Duodenal mucosa (tissue), 2 donors: ENCODE results near the gene ZMYND12.
A peak's percentile ranks its signal among the peaks of the same experiment; 100 is the strongest.

Experiments used
- H3K27ac ChIP-seq: one replicate; pipeline ENCODE4 v1.7.0; 2013; ENCODE audit warnings: low read depth, low read length
- H3K27me3 ChIP-seq, 2 donors: one replicate each; pipeline ENCODE4 v1.7.0; 2013; ENCODE audit warnings: low read length in 2 of 2, control low read depth in 1 of 2; ENCODE audit not compliant: insufficient read depth in 2 of 2, control insufficient read depth in 1 of 2
- H3K36me3 ChIP-seq, 2 donors: one replicate each; pipeline ENCODE4 v1.7.0; 2013; ENCODE audit warnings: low read length in 2 of 2, control low read depth in 1 of 2; ENCODE audit not compliant: insufficient read depth in 2 of 2, control insufficient read depth in 1 of 2
- H3K4me1 ChIP-seq, 2 donors: one replicate each; pipeline ENCODE4 v1.7.0; 2013; ENCODE audit warnings: low read length in 2 of 2, control low read depth in 1 of 2; ENCODE audit not compliant: insufficient read depth in 2 of 2, control insufficient read depth in 1 of 2
- H3K4me3 ChIP-seq, 2 donors: one replicate each; pipeline ENCODE4 v1.7.0; 2013; ENCODE audit warnings: low read length in 2 of 2, low read depth in 1 of 2
- H3K9ac ChIP-seq, 2 donors: one replicate each; pipeline ENCODE4 v1.7.0; 2013; ENCODE audit warnings: low read length in 2 of 2, low read depth in 1 of 2
- H3K9me3 ChIP-seq, 2 donors: one replicate each; pipeline ENCODE4 v1.7.0; 2013; ENCODE audit warnings: low read length in 2 of 2, control low read depth in 1 of 2; ENCODE audit not compliant: control insufficient read depth in 1 of 2

ZMYND12 gene

DNA sequence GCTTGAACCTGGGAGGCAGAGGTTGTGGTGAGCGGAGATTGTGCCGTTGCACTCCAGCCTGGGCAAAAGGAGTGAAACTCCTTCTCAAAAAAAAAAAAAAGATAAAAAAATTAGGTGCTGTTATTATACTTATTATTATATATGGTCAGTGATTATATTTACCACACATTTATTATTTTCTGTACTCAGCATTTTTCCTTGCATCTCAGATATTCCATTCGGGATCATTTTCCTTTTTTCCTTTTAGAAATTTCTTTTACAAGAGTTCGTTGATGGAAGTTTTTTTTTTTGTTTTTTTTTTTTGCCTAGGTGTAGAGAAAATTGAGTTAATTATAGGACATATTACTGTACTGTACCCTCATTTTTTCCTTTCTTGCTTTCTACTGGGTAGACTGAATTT is 20.8 kb upstream of the ZMYND12 start:
- Histone ChIP-seq H3K4me3 (no peak overlapping the region), H3K9ac (no peak overlapping the region), H3K4me1 (no peaks in the 10 kb centered on the region), H3K27me3 (no peaks in the 10 kb centered on the region), H3K36me3 (no peaks in the 10 kb centered on the region), H3K27ac (no peak overlapping the region), H3K9me3 (no peaks in the 10 kb centered on the region)

DNA sequence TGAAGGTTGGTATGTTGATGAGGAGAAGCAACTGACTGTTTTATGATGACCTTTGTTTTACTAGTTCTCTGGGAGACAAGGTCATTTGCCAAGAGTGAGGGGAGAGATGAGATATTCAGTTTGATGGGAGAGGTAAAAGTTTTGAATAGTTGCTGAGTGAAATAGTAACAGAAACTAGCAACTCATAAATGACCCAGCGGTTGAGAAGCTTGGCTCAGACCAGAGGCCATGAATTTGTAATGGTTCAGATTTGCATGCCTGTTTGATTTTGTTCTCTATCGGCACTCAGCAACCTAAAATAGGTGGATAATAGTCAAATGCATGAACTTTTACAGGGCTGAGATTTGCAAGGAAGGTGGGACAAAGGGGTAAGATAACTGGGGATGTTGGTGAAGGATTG is 13.9 kb upstream of the ZMYND12 start:
- no peak overlapping the region for H3K27ac ChIP-seq
- no peaks in the 10 kb centered on the region for H3K27me3 ChIP-seq
- no peaks in the 10 kb centered on the region for H3K36me3 ChIP-seq
- H3K4me1 ChIP-seq = no peaks in the 10 kb centered on the region
- no peaks in the 10 kb centered on the region for H3K9me3 ChIP-seq
- H3K9ac ChIP-seq = no peak overlapping the region
- no peak overlapping the region for H3K4me3 ChIP-seq

DNA sequence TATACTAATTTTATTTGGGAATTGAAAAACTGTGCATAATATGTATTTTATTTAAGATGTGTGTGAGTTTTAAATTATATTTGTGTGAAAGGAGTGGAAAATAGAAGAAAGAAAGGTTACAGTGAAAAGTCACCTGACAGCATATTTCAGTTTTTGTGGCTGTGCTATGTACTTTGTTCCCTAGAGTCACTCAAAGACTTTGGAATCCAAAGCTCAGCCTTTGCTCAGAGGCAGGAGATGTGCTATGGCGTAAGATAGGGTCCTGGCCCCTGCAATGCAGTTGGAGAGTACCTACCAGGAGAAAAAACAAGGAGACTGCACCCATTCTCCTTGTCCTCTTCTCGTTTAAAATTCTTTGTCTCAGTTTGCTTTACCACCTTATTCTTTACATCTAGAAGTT is 10.2 kb upstream of the ZMYND12 start:
- Histone ChIP-seq H3K27ac (no peak overlapping the region), H3K4me1 (peaks cover 12 to 13% of the 10 kb centered on the region in 2 donors), H3K4me3 (no peak overlapping the region), H3K9ac (no peak overlapping the region), H3K36me3 (no peaks in the 10 kb centered on the region), H3K27me3 (no peaks in the 10 kb centered on the region), H3K9me3 (no peaks in the 10 kb centered on the region)

- Histone ChIP-seq H3K4me3 (peak overlapping the region; percentile 77 to 80), H3K9ac (no peak overlapping the region), H3K4me1 (peaks cover 12 to 13% of the 10 kb centered on the region in 2 donors), H3K27ac (no peak overlapping the region), H3K9me3 (no peaks in the 10 kb centered on the region), H3K36me3 (peaks cover 6 to 15% of the 10 kb centered on the region in 2 donors), H3K27me3 (no peaks in the 10 kb centered on the region)
Measured at GRCh38 chr1:42463921-42464320, 8.1 kb upstream of the ZMYND12 start.

- Histone ChIP-seq H3K4me1 (peaks cover 16% of the 10 kb centered on the region in 2 donors), H3K27ac (peak within 1 kb of the TSS; percentile 27), H3K27me3 (no peaks in the 10 kb centered on the region), H3K4me3 (peak within 1 kb of the TSS; percentile 77 to 80), H3K9me3 (no peaks in the 10 kb centered on the region), H3K36me3 (peaks cover 6 to 17% of the 10 kb centered on the region in 2 donors), H3K9ac (peak within 1 kb of the TSS; percentile 21 to 44)
Measured at GRCh38 chr1:42462828-42463763, 7.3 kb upstream of the ZMYND12 start, which contains the start of gene CCDC30. Gene CCDC30, plus strand, starts transcription at chr1:42463286. Its CDS starts 17,266 bp downstream, at chr1:42480552.

DNA sequence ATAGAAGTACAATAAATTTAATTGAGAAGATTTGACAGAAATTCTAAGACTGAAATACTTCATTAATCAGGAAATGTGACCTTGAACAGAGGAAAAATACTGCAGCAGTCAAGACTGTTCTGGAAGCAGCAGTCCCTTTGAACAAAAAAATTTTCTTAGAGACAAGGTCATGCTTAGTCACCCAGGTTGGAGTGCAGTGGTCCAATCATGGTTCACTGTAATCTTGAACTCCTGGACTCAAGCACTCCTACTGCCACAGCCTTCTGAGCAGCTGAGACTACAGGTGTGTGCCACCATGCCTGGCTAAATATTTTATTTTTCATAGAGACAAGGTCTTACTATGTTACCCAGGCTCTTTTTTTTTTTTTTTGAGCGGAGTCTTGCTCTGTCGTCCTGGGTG is 5.4 kb upstream of the ZMYND12 start:
- Histone ChIP-seq H3K4me1 (peaks cover 27 to 28% of the 10 kb centered on the region in 2 donors), H3K27ac (no peak overlapping the region), H3K36me3 (peaks cover 6 to 17% of the 10 kb centered on the region in 2 donors), H3K9me3 (no peaks in the 10 kb centered on the region), H3K27me3 (no peaks in the 10 kb centered on the region), H3K4me3 (no peak overlapping the region), H3K9ac (no peak overlapping the region)

DNA sequence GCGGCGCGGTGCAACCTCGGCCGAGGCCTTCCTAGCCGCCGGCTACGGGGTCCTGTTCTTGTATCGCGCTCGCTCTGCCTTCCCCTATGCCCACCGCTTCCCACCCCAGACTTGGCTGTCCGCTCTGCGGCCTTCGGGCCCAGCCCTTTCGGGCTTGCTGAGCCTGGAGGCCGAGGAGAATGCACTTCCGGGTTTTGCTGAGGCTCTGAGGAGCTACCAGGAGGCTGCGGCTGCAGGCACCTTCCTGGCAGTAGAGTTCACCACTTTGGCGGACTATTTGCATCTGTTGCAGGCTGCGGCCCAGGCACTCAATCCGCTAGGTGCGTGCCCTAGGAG is 900 bp upstream of the ZMYND12 start:
- Histone ChIP-seq H3K9me3 (no peaks in the 10 kb centered on the region), H3K36me3 (peaks cover 6 to 17% of the 10 kb centered on the region in 2 donors), H3K27ac (peak overlapping the region; percentile 80), H3K27me3 (no peaks in the 10 kb centered on the region), H3K4me1 (peaks cover 18 to 20% of the 10 kb centered on the region in 2 donors), H3K4me3 (peak overlapping the region; percentile 88 to 91), H3K9ac (peak overlapping the region; percentile 68 to 99)

GRCh38 chr1:42454403-42454802 is 1.4 kb downstream of the ZMYND12 start:
- Histone ChIP-seq H3K27ac (no peak overlapping the region), H3K27me3 (no peaks in the 10 kb centered on the region), H3K9me3 (no peaks in the 10 kb centered on the region), H3K36me3 (peaks cover under 1 to 7% of the 10 kb centered on the region in 2 donors), H3K9ac (no peak overlapping the region), H3K4me3 (no peak overlapping the region), H3K4me1 (peaks cover 18 to 20% of the 10 kb centered on the region in 2 donors)

DNA sequence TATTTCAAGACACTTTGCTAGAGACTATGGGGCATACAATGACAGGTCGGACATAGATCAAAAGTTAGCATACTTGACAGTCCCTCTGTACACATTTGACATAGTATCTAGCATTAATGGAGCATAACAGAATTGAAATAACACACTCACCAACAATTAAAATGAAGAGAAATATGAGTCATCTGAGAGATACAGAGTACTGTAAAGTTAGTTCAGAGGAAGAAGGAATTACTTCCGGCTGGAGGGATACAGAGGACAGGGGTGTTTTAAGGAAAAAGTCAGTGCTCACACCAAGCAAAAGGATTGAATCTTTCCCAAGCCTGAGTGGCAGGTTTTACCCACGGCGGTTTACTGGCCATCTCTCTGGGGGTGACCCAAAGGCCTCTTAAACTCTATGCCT is 2.4 kb downstream of the ZMYND12 start:
- H3K9me3 ChIP-seq = no peaks in the 10 kb centered on the region
- H3K36me3 ChIP-seq = no peaks in the 10 kb centered on the region
- H3K9ac ChIP-seq = no peak overlapping the region
- no peaks in the 10 kb centered on the region for H3K27me3 ChIP-seq
- peaks cover 17 to 20% of the 10 kb centered on the region in 2 donors for H3K4me1 ChIP-seq
- H3K27ac ChIP-seq = no peak overlapping the region
- no peak overlapping the region for H3K4me3 ChIP-seq

- no peaks in the 10 kb centered on the region for H3K4me1 ChIP-seq
- no peaks in the 10 kb centered on the region for H3K27me3 ChIP-seq
- no peak overlapping the region for H3K9ac ChIP-seq
- H3K36me3 ChIP-seq = no peaks in the 10 kb centered on the region
- no peak overlapping the region for H3K4me3 ChIP-seq
- no peak overlapping the region for H3K27ac ChIP-seq
- H3K9me3 ChIP-seq = no peaks in the 10 kb centered on the region
Measured at GRCh38 chr1:42450061-42450460, 5.8 kb downstream of the ZMYND12 start.
